Endodermal cell (in vitro differentiated cells): ENCODE data around the gene KRT2. TPM values are rescaled to one million over a fixed set of nuclear protein-coding genes. Genes with fewer than 3 reads are reported as not detected.
A peak's percentile ranks its signal among the peaks of the same experiment; 100 is the strongest.

Experiments
- DNase-seq: peaks from one replicate; pipeline ENCODE4 v3.0.0-alpha.2; 2017
- H3K27ac ChIP-seq: 2 replicates; pipeline ENCODE4 v1.5.1; 2013; ENCODE audit warnings: mild to moderate bottlenecking, low read depth, low read length, moderate library complexity
- H3K27me3 ChIP-seq: 2 replicates; pipeline ENCODE4 v1.6.1; 2013; ENCODE audit warnings: mild to moderate bottlenecking, low read length, moderate library complexity; ENCODE audit not compliant: insufficient read depth, control insufficient read depth, poor library complexity, severe bottlenecking
- H3K36me3 ChIP-seq: 2 replicates; pipeline ENCODE4 v1.7.0; 2013; ENCODE audit warnings: mild to moderate bottlenecking, low read length, moderate library complexity; ENCODE audit not compliant: control insufficient read depth, insufficient read depth
- H3K4me1 ChIP-seq: one replicate; pipeline ENCODE4 v1.7.0; 2013; ENCODE audit warnings: low read length; ENCODE audit not compliant: control insufficient read depth, insufficient read depth
- H3K4me3 ChIP-seq: 2 replicates; pipeline ENCODE4 v1.5.1; 2013; ENCODE audit warnings: mild to moderate bottlenecking, low read length, moderate library complexity
- H3K9ac ChIP-seq: 2 replicates; pipeline ENCODE4 v1.6.1; 2013; ENCODE audit warnings: mild to moderate bottlenecking, low read length, moderate library complexity; ENCODE audit not compliant: poor library complexity, severe bottlenecking; ENCODE audit errors: extremely low read depth
- H3K9me3 ChIP-seq: 2 replicates; pipeline ENCODE4 v1.6.1; 2013; ENCODE audit warnings: mild to moderate bottlenecking, low read length, moderate library complexity; ENCODE audit not compliant: control insufficient read depth
- H3K27ac Mint-ChIP-seq: 2 replicates; pipeline ENCODE4 v1.8.0; 2020; ENCODE audit warnings: mixed read lengths
- H3K27me3 Mint-ChIP-seq: 2 replicates; pipeline ENCODE4 v1.8.0; 2021; ENCODE audit warnings: mild to moderate bottlenecking, mixed read lengths; ENCODE audit not compliant: insufficient read depth
- H3K36me3 Mint-ChIP-seq: 2 replicates; pipeline ENCODE4 v1.8.0; 2020; ENCODE audit warnings: low read depth, mixed read lengths
- H3K4me1 Mint-ChIP-seq: 2 replicates; pipeline ENCODE4 v1.8.0; 2020; ENCODE audit warnings: mixed read lengths
- H3K4me3 Mint-ChIP-seq: 2 replicates; pipeline ENCODE4 v1.8.0; 2020; ENCODE audit warnings: mild to moderate bottlenecking, moderate library complexity, mixed read lengths
- H3K9me3 Mint-ChIP-seq: 2 replicates; pipeline ENCODE4 v1.8.0; 2020; ENCODE audit warnings: mild to moderate bottlenecking, mixed read lengths
- whole genome bisulfite sequencing, 2 experiments: methylation state at CpG; one replicate each; pipeline versions ENCODE4 v1.1.5 to v1.1.7; 2013; ENCODE audit warnings: missing lambda C conversion rate in 2 of 2, mixed read lengths in 1 of 2; ENCODE audit not compliant: insufficient coverage in 1 of 2, insufficient read length in 1 of 2; 5-methylcytosine and 5-hydroxymethylcytosine counted together
- total RNA-seq, 2 donors: library from RNA; stranded (reverse); fragmentation: NEBNext Ultra II Directional in 1 of 2; extraction: Animal tissue kit (Norgen Biotek cat#: 25700) in 1 of 2; gene quantifications; 2 replicates in 1 of 2; 3 replicates in 1 of 2; pipeline ENCODE4 v1.2.1, GENCODE V29; 2021
- TF ChIP-seq, protein P1 (sequence below): fragments of 200-600 bp; sonication (generic); conservative IDR thresholded peaks from 2 replicates; pipeline ENCODE4 v1.5.0; 2021; ENCODE audit warnings: antibody characterized with exemption, mild to moderate bottlenecking

KRT2 gene
- total RNA-seq, 2 donors from 2014 or later, result not detected

DNA sequence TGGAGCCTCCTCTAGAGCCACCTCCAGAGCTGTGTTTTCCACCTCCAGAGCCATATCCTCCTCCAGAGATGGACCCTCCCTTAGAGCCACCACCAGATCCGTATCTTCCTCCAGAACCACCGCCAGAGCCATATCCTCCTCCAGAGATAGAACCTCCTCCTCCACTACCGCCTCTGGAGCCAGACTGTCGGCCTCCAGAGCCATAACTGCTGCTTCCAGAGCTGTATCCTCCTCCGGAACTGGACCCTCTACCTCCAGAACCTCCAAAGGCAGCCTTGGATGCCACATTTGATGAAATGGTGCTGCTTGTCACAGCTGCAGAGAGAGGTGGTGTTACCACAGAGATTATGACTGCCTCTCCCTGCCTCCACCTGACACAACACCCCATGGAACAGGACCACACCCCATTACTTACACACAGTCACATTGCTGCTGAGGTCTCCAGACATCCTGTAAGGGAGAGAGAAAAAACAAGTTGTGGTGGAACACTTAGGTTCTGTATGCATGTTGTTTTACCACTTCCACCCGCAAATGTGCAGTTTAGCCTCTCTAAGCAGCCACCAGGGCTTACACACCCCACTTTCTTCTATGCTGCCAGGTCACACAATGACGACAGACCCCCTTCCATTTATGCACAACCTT, 6.8 kb downstream of the KRT2 start:
- WGBS, 2 experiments, result 88% methylated on average over 5 to 7 of the region's 7 CpGs
- Mint-ChIP-seq H3K27me3 (peaks cover 37% of the 10 kb centered on the region), H3K27ac (no peak overlapping the region), H3K9me3 (no peaks in the 10 kb centered on the region), H3K36me3 (no peaks in the 10 kb centered on the region), H3K4me1 (no peaks in the 10 kb centered on the region), H3K4me3 (no peak overlapping the region)
- H3K9ac ChIP-seq, result no peak overlapping the region
- H3K9me3 ChIP-seq, result no peaks in the 10 kb centered on the region
- H3K4me1 ChIP-seq, result no peaks in the 10 kb centered on the region
- TF ChIP-seq, protein P1, sequence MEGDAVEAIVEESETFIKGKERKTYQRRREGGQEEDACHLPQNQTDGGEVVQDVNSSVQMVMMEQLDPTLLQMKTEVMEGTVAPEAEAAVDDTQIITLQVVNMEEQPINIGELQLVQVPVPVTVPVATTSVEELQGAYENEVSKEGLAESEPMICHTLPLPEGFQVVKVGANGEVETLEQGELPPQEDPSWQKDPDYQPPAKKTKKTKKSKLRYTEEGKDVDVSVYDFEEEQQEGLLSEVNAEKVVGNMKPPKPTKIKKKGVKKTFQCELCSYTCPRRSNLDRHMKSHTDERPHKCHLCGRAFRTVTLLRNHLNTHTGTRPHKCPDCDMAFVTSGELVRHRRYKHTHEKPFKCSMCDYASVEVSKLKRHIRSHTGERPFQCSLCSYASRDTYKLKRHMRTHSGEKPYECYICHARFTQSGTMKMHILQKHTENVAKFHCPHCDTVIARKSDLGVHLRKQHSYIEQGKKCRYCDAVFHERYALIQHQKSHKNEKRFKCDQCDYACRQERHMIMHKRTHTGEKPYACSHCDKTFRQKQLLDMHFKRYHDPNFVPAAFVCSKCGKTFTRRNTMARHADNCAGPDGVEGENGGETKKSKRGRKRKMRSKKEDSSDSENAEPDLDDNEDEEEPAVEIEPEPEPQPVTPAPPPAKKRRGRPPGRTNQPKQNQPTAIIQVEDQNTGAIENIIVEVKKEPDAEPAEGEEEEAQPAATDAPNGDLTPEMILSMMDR, result no peak
- no peak overlapping the region for H3K4me3 ChIP-seq
- DNase-seq, result peak; percentile 31
- H3K27ac ChIP-seq, result no peak overlapping the region
- peaks cover 28% of the 10 kb centered on the region for H3K27me3 ChIP-seq
- H3K36me3 ChIP-seq, result no peaks in the 10 kb centered on the region

DNA sequence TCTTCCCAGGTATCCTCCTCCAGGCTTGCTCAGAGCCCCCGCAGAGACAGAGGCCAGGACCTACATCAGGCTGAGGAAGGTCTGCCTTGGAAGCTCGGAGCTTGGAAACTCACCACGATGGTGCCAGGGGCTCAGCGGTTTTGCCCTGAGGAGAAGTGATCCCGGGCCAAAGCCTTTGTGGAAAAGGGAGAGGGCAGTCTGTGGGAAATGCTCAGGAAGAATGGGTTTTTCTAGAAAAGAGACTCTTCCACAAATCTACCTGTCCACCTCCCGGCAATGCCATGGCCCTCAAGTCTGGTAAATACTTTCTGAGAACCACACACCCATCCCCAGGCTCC, 8.0 kb downstream of the KRT2 start:
- H3K4me3 Mint-ChIP-seq, result no peak overlapping the region
- no peaks in the 10 kb centered on the region for H3K36me3 ChIP-seq
- WGBS, 2 experiments, result 76 to 92% methylated on average over 4 to 6 of the region's 6 CpGs
- TF ChIP-seq, protein P1, result no peak
- no peaks in the 10 kb centered on the region for H3K4me1 ChIP-seq
- H3K9me3 ChIP-seq, result no peaks in the 10 kb centered on the region
- H3K27me3 ChIP-seq, result peaks cover 28% of the 10 kb centered on the region
- H3K27ac Mint-ChIP-seq, result no peak overlapping the region
- peak; percentile 30 for DNase-seq
- H3K4me1 Mint-ChIP-seq, result no peaks in the 10 kb centered on the region
- no peak overlapping the region for H3K4me3 ChIP-seq
- H3K27me3 Mint-ChIP-seq, result peaks cover 37% of the 10 kb centered on the region
- no peaks in the 10 kb centered on the region for H3K36me3 Mint-ChIP-seq
- no peaks in the 10 kb centered on the region for H3K9me3 Mint-ChIP-seq
- H3K9ac ChIP-seq, result no peak overlapping the region
- H3K27ac ChIP-seq, result no peak overlapping the region

DNA sequence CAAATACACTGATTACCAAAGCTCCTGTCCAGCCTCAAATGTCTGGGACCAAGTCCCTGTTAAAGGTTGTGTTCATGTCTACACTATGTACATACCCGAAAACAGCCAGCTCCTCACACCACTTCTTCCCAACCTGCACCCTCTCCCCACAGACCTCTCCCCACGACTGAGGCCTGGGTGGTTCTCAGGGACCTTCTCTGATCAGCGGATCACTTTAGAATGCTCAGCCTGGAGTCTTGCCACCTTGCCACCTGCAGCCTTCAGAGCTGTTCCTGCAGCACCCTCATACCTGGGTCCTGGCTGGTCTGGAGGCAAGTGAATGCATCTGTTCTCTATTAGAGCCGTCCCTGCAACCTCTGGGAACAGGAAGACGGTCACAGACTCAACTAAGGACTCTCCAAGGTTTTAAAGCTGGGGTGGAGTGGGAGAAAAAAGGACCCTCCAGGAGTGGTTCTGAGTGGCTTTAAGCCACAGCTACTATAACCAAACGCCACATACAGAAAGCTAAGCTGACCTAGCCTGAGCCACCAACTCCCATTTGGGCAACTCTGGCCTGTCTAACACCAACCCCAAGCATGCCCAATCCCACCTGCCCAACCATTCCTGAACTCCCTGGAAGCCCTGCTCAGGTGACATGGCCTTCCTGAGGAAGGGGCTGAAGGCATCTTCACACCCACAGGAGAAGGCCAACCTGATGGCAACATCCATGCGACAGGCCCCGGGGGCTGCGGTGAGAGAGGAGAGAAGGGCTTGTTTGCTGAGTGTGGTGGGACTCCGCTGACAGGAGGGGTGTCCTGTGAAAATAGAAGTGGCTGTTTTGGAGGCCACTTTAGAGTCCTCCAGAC, 8.6 kb downstream of the KRT2 start:
- H3K36me3 ChIP-seq, result no peaks in the 10 kb centered on the region
- H3K9me3 ChIP-seq, result no peaks in the 10 kb centered on the region
- no peak overlapping the region for H3K4me3 Mint-ChIP-seq
- H3K4me3 ChIP-seq, result no peak overlapping the region
- H3K9ac ChIP-seq, result no peak overlapping the region
- no peak overlapping the region for H3K27ac Mint-ChIP-seq
- H3K27me3 ChIP-seq, result peaks cover 34% of the 10 kb centered on the region
- peaks cover 37% of the 10 kb centered on the region for H3K27me3 Mint-ChIP-seq
- H3K4me1 ChIP-seq, result no peaks in the 10 kb centered on the region
- peak; percentile 29 for DNase-seq
- TF ChIP-seq, protein P1, result no peak
- H3K36me3 Mint-ChIP-seq, result no peaks in the 10 kb centered on the region
- WGBS, 2 experiments, result 80 to 92% methylated on average over 2 to 10 of the region's 10 CpGs
- no peak overlapping the region for H3K27ac ChIP-seq
- no peaks in the 10 kb centered on the region for H3K9me3 Mint-ChIP-seq
- H3K4me1 Mint-ChIP-seq, result no peaks in the 10 kb centered on the region
